Measurements from ENCODE around the gene PARP12. TPM values are rescaled to one million over a fixed set of nuclear protein-coding genes. Genes with fewer than 3 reads are reported as not detected.

PARP12 gene
- total and polyA plus RNA-seq, 12 donors: 6.7 to 48.3 (median 13.1) TPM

GRCh38 chr7:140067052-140067451, 4.3 kb upstream of the PARP12 start:
- H3K27ac ChIP-seq: no peak overlapping the region
- no peaks in the 10 kb centered on the region for H3K27me3 ChIP-seq
- peaks cover 0 to 49% (median 18%) of the 10 kb centered on the region in 11 donors for H3K9me3 ChIP-seq
- 73 to 77% methylated on average over 2 of the region's 2 CpGs for WGBS, 2 donors
- DNase-seq (no peak), ATAC-seq (no peak)
- H3K4me3 ChIP-seq: no peak overlapping the region
- peaks cover 0 to 9% (median 2%) of the 10 kb centered on the region in 9 donors for H3K4me1 ChIP-seq
- H3K36me3 ChIP-seq: no peaks in the 10 kb centered on the region
- intact Hi-C loops (cut with DNase I): no loop called here
- no peak for TF ChIP-seq CTCF (IDR thresholded peaks at IDR 0.05)

DNA sequence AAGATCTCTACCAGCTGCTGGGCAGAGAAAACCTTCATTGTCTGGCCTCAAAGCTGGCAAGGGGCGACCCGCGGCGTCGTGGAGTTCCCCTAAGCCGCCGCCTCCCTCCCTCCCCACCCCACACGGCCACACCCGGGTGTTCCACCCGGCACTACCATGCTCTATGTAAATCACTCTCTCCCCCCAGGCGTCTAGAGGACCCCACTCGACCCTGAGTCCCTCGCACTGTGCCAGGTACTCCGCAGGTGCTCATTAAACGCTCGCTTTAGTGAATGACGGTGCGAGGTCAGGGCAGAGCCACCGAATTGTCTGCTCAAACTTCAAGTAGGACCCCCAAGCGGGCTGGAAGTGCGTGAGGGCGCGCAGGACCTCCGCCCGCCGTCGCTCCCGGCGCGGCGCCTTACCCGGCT, 628 bp downstream of the PARP12 start:
- peak overlapping the region; percentile 48 to 85 (median 66) for H3K4me3 ChIP-seq
- peak; percentile 22 to 30 for DNase-seq
- H3K4me1 ChIP-seq: peaks cover 10 to 53% (median 35%) of the 10 kb centered on the region in 9 donors
- no peaks in the 10 kb centered on the region for H3K27me3 ChIP-seq
- peak overlapping the region; percentile 70 to 96 (median 92) for H3K27ac ChIP-seq
- TF ChIP-seq CTCF (IDR thresholded peaks at IDR 0.05): no peak
- H3K36me3 ChIP-seq: peaks cover 0 to 9% (median 0%) of the 10 kb centered on the region in 9 donors
- WGBS, 2 donors: 13 to 17% methylated on average over 32 of the region's 32 CpGs
- peaks cover 0 to 17% (median 12%) of the 10 kb centered on the region in 11 donors for H3K9me3 ChIP-seq
- intact Hi-C loops (cut with DNase I): no loop called here
- peak in 3 of 8 donors; percentile 5 to 12 (median 9) for ATAC-seq

- 92 to 94% methylated on average over 2 of the region's 2 CpGs for WGBS, 2 donors
- Histone ChIP-seq H3K27me3 (no peaks in the 10 kb centered on the region), H3K27ac (peak overlapping the region in 9 of 10 donors; percentile 87 to 96 (median 93)), H3K4me3 (peak overlapping the region in 9 of 10 donors; percentile 48 to 85 (median 67)), H3K9me3 (peaks cover 0 to 12% (median 6%) of the 10 kb centered on the region in 11 donors), H3K36me3 (peaks cover 0 to 15% (median 3%) of the 10 kb centered on the region in 9 donors), H3K4me1 (peaks cover 10 to 56% (median 35%) of the 10 kb centered on the region in 9 donors)
- intact Hi-C loops (cut with DNase I): no loop called here
- ATAC-seq (no peak), DNase-seq (no peak)
- TF ChIP-seq CTCF (IDR thresholded peaks at IDR 0.05): no peak
These were observed 1.2 kb downstream of the PARP12 start for GRCh38 chr7:140061607-140061930.

DNA sequence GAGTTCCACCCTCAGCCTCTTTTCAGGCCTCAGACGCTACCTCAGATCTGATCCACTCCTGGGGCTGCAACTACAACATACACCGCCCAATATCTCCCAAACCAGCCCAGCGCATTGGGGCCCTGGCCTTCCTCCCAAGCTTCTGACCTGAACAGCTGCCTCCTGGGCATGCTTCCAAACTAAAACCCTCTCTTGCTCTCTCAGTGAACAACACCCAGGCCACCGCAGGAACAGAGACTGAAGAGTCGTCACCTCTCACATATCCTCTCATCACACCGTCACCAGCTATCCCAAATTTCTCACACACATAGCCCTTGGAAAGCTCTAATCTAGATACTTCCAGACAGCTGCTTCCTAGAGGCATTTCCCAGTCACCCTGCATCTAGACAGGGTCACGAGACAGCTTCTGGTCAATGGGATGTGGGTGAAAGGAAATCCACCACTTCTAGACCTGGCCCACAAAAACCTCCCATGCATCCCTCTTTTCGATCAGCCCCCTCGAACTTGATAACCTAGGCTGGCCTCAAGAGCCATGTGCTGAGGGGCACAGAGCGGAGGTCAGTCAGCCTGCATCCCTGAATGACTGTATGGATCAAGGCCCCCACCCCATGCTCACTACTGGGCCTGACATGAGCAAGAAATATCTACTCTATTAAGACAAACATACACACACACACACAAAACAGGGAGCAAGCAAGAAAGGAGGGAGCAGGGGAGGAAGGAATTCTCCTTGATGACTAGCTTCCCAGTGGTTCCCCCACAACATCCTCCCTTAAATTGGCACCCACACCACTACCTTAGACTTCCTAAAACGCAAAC, 1.8 kb downstream of the PARP12 start:
- Histone ChIP-seq H3K27me3 (no peaks in the 10 kb centered on the region), H3K4me3 (peak overlapping the region in 8 of 10 donors; percentile 48 to 85 (median 69)), H3K4me1 (peaks cover 10 to 61% (median 35%) of the 10 kb centered on the region in 9 donors), H3K9me3 (peaks cover 0 to 6% (median 1%) of the 10 kb centered on the region in 11 donors), H3K36me3 (peaks cover 0 to 20% (median 6%) of the 10 kb centered on the region in 9 donors), H3K27ac (peak overlapping the region; percentile 7 to 96 (median 92))
- no peak for TF ChIP-seq CTCF (IDR thresholded peaks at IDR 0.05)
- intact Hi-C loops (cut with DNase I): no loop called here
- ATAC-seq: peak in 7 of 8 donors; percentile 4 to 61 (median 48)
- 33 to 34% methylated on average over 11 of the region's 11 CpGs for WGBS, 2 donors
- DNase-seq: peak; percentile 68 to 77

All from heart right ventricle (tissue), 16 donors.